Measurements from ENCODE around the gene AFF3.
"Not testable (repeated sequence)": the region's sequence is repeated elsewhere in the genome, so short reads cannot be mapped to it uniquely, and the experiment has no call there.

Gene AFF3

GRCh38 chr2:99936065-99936464 is 206.3 kb downstream of the AFF3 start:
- CTCF ChIA-PET = no interaction called here
- POLR2A ChIA-PET (ENCODE audit: low non-redundant PET) = no interaction called here

GRCh38 chr2:99935662-99936061 is 206.7 kb downstream of the AFF3 start:
- POLR2A ChIA-PET (ENCODE audit: low non-redundant PET) = no interaction called here
- no peak for DNase-seq (ENCODE audit: low spot score)
- CTCF ChIA-PET = no interaction called here
- no peak for TF ChIP-seq CTCF (conservative IDR thresholded peaks at IDR 0.05; ENCODE audit: low read depth)
- H3K27ac ChIP-seq = no peak overlapping the region

More at GRCh38 chr2:99936065-99936464, 206.3 kb downstream of the AFF3 start:
- no peak for TF ChIP-seq CTCF (conservative IDR thresholded peaks at IDR 0.05; ENCODE audit: low read depth)
- DNase-seq (ENCODE audit: low spot score) = no peak
- no peak overlapping the region for H3K27ac ChIP-seq

GRCh38 chr2:99933894-99934650 is 208.3 kb downstream of the AFF3 start:
- DNase-seq (ENCODE audit: low spot score) = no peak
- POLR2A ChIA-PET (ENCODE audit: low non-redundant PET) = no interaction called here
- no peak overlapping the region for H3K27ac ChIP-seq
- CTCF ChIA-PET = no interaction called here
- TF ChIP-seq CTCF (conservative IDR thresholded peaks at IDR 0.05; ENCODE audit: low read depth) = no peak

GRCh38 chr2:99933491-99933890 is 208.9 kb downstream of the AFF3 start:
- H3K27ac ChIP-seq; CTCF ChIA-PET; DNase-seq (ENCODE audit: low spot score); POLR2A ChIA-PET (ENCODE audit: low non-redundant PET): not testable (repeated sequence)

- DNase-seq (ENCODE audit: low spot score) = no peak
- no peak for TF ChIP-seq CTCF (conservative IDR thresholded peaks at IDR 0.05; ENCODE audit: low read depth)
- ChIA-PET CTCF (no interaction called here), POLR2A (ENCODE audit: low non-redundant PET) (no interaction called here)
- no peak overlapping the region for H3K27ac ChIP-seq
Measured at GRCh38 chr2:99928470-99929053, 213.8 kb downstream of the AFF3 start.

- DNase-seq (ENCODE audit: low spot score); CTCF ChIA-PET; H3K27ac ChIP-seq; POLR2A ChIA-PET (ENCODE audit: low non-redundant PET): not testable (repeated sequence)
Measured at GRCh38 chr2:99927690-99928207, 214.6 kb downstream of the AFF3 start.

GRCh38 chr2:99926986-99927385 is 215.4 kb downstream of the AFF3 start:
- TF ChIP-seq CTCF (conservative IDR thresholded peaks at IDR 0.05; ENCODE audit: low read depth) = no peak
- no peak overlapping the region for H3K27ac ChIP-seq
- DNase-seq (ENCODE audit: low spot score) = peak; percentile 44
- POLR2A ChIA-PET (ENCODE audit: low non-redundant PET) = no interaction called here
- CTCF ChIA-PET = interaction anchor here (0.6 kb wide), 1 partner anchor 708 kb away, joined by 3 read pairs; no protein-coding TSS in a partner anchor
